ENCODE data around the gene FBXL20.

- TF ChIP-seq CTCF (tag by site-specific recombination; IDR thresholded peaks at IDR 0.05) = no peak
- TF ChIP-seq RBAK (tag by site-specific recombination; IDR thresholded peaks at IDR 0.05) = no peak
- TF ChIP-seq FEZF1 (tag by site-specific recombination; IDR thresholded peaks at IDR 0.05) = no peak
- TF ChIP-seq ZNF561 (tag by site-specific recombination; IDR thresholded peaks at IDR 0.05; ENCODE audit: borderline replicate concordance) = no peak
- no peak for TF ChIP-seq ZBTB1 (tag by site-specific recombination; IDR thresholded peaks at IDR 0.05)
- no peak for TF ChIP-seq KLF9 (tag by site-specific recombination; IDR thresholded peaks at IDR 0.05; ENCODE audit: low read depth)
- no peak for TF ChIP-seq ZNF837 (tag by site-specific recombination; IDR thresholded peaks at IDR 0.05)
Measured at GRCh38 chr17:39335704-39336223, 65.7 kb downstream of the FBXL20 start.

All from HEK293 (cell line).